Omental fat pad (tissue), 4 donors: ENCODE measurements around the gene CD47. TPM values are rescaled to one million over a fixed set of nuclear protein-coding genes. Genes with fewer than 3 reads are reported as not detected.

Experiments used
- ATAC-seq: fragments of 150-250 bp; one replicate; pipeline ENCODE4 v1.9.1; 2016; ENCODE audit warnings: mild to moderate bottlenecking, moderate library complexity; ENCODE audit not compliant: low FRiP score
- DNase-seq: peaks from one replicate; pipeline ENCODE4 v3.0.0-alpha.2; 2019; ENCODE audit warnings: low spot score
- total RNA-seq, 4 donors: library from RNA; depleted of rRNA; stranded (reverse); fragments of >200 nt; gene quantifications; one replicate each; pipeline ENCODE4 v1.1.0, GENCODE V29; 2016
- TF ChIP-seq, protein P1 (sequence below), 3 donors: fragments of 450-650 bp; IDR thresholded peaks; one replicate each; pipeline ENCODE4 v1.5.1; 2016 to 2017; ENCODE audit warnings: antibody characterized with exemption in 3 of 3, mild to moderate bottlenecking in 3 of 3, moderate library complexity in 2 of 3

CD47 gene
- total RNA-seq, 4 donors from 2014 or later: 42.7 to 58.7 (median 56.0) TPM

GRCh38 chr3:108085810-108086350 is 5.0 kb downstream of the CD47 start:
- ATAC-seq (no peak), DNase-seq (no peak)
- TF ChIP-seq, protein P1, sequence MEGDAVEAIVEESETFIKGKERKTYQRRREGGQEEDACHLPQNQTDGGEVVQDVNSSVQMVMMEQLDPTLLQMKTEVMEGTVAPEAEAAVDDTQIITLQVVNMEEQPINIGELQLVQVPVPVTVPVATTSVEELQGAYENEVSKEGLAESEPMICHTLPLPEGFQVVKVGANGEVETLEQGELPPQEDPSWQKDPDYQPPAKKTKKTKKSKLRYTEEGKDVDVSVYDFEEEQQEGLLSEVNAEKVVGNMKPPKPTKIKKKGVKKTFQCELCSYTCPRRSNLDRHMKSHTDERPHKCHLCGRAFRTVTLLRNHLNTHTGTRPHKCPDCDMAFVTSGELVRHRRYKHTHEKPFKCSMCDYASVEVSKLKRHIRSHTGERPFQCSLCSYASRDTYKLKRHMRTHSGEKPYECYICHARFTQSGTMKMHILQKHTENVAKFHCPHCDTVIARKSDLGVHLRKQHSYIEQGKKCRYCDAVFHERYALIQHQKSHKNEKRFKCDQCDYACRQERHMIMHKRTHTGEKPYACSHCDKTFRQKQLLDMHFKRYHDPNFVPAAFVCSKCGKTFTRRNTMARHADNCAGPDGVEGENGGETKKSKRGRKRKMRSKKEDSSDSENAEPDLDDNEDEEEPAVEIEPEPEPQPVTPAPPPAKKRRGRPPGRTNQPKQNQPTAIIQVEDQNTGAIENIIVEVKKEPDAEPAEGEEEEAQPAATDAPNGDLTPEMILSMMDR (IDR thresholded peaks at IDR 0.05): no peak

- no peak for DNase-seq
- TF ChIP-seq, protein P1 (IDR thresholded peaks at IDR 0.05): no peak
- no peak for ATAC-seq
These were observed 5.5 kb downstream of the CD47 start for GRCh38 chr3:108085370-108085769.

DNA sequence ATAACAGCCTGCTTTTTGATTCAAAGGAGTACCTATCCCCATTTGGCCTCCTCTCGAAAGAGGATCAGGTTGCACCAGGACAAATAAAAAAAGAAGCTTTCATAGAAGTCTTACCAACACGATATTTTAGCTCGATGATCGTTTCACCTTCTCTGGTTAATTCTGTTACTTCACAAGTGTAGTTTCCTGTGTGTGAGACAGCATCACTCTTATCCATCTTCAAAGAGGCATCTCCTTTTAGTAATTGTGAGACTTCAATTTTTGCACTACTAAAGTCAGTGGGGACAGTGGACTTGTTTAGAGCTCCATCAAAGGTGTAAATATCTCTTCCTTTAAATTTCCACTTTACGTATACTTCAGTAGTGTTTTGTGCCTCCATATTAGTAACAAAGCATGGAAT is 11.0 kb downstream of the CD47 start:
- TF ChIP-seq, protein P1 (IDR thresholded peaks at IDR 0.05): no peak
- no peak for DNase-seq
- ATAC-seq: no peak

GRCh38 chr3:108079043-108079442 is 11.8 kb downstream of the CD47 start:
- DNase-seq: no peak
- TF ChIP-seq, protein P1 (IDR thresholded peaks at IDR 0.05): no peak
- ATAC-seq: no peak

- TF ChIP-seq, protein P1 (IDR thresholded peaks at IDR 0.05): no peak
These were observed 14.3 kb downstream of the CD47 start for GRCh38 chr3:108076564-108076963.

GRCh38 chr3:108073764-108074431 is 16.9 kb downstream of the CD47 start:
- TF ChIP-seq, protein P1 (IDR thresholded peaks at IDR 0.05): no peak
- DNase-seq (no peak), ATAC-seq (no peak)

More at GRCh38 chr3:108076564-108076963, 14.3 kb downstream of the CD47 start:
- DNase-seq (no peak), ATAC-seq (no peak)

DNA sequence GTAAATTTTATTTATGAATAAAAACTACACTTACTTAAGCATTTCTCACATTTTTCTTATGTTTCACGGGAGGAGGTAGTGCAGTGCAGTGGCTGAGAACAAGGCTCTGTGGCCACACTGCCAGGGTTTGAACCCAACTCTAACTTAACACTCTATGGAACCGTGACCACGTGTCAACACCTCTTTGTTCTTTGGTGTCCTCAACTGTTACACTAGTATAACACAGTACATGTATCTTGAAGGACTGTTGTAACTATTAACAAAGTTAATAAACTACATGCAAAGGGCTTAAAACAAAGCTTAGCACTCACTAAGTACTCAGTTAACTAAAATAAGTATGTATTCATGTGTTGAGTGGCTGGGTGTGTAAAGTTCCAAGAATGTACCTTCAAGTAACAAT is 19.5 kb downstream of the CD47 start:
- TF ChIP-seq, protein P1 (IDR thresholded peaks at IDR 0.05): no peak
- ATAC-seq (no peak), DNase-seq (no peak)
